ENCODE data around the gene TMEM178B.

The TMEM178B gene

DNA sequence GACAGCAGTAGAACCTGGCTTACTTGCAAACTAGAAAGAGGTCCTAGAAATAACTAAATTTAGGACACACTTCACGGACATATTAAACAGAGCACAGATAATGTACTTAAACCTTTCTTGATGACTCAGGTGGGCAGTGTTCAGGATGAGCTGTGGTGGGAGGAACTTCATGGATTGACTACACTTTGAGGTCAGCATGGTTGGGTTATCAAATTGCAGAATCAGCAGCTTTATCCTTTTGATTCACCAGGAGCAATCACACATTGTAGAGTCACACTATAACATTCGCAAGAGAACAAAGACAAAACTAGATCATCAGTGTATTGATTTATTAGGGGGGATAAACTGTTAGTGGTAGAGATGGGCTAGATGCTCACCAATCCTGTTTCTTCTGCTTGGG is 438.7 kb downstream of the TMEM178B start:
- DNase-seq, result no peak

DNA sequence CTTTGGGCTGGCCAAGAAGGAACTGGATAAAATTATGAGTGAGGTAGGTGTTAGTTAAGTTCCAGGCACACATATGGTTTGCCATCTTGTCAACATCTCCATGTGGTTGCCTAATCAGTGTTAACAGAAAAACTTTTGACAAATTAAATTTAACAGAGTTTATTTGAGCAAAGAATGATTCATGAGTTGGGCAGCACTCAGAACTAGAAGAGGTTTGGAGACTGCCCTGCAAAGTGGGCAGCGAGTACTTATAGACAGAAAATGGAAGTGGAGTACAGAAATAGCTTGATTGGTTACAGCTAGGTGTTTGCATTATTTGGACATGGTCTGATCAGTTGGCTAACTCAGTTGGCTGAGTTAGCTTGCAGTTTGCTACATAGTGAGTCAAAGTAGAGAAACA is 439.9 kb downstream of the TMEM178B start:
- no peak for DNase-seq

DNA sequence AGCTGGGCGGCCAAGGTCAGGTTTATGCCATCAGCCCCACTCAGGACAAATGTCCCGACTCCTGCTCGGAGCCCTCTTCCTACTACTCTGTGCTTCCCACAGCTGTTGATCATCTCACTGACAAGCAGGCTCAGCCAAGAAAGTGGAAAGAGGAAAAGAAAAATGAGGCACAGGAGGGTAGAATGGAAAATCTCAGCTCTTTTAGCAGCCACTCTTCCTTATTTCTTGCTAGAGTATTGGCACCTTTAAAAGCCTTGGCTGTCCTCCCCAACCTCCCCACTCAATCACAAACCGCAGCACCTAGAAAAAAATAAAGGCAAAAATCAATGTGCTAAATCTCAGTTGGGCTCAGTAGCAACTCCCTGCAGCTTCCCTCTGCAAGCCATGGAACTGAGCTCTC is 442.1 kb downstream of the TMEM178B start:
- no peak for DNase-seq

DNA sequence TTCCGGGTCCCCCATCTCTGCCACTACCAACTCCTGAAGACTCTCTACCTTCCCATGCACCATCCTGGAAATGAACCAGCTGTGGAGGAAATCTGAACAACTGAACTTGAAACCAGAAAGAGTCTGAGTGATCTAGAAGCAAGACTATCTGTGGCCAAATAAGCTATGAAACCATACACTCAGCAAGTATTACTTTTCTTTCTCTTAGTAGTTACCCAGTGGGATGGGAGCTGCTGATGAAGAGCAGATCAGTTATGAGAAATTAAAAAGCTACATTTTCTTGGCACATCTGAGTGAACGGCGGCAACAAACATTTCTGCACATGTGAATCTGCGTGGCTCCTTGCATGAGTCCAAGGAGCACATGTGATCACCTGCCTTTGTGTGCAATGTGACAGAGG is 445.8 kb downstream of the TMEM178B start:
- no peak for DNase-seq

DNA sequence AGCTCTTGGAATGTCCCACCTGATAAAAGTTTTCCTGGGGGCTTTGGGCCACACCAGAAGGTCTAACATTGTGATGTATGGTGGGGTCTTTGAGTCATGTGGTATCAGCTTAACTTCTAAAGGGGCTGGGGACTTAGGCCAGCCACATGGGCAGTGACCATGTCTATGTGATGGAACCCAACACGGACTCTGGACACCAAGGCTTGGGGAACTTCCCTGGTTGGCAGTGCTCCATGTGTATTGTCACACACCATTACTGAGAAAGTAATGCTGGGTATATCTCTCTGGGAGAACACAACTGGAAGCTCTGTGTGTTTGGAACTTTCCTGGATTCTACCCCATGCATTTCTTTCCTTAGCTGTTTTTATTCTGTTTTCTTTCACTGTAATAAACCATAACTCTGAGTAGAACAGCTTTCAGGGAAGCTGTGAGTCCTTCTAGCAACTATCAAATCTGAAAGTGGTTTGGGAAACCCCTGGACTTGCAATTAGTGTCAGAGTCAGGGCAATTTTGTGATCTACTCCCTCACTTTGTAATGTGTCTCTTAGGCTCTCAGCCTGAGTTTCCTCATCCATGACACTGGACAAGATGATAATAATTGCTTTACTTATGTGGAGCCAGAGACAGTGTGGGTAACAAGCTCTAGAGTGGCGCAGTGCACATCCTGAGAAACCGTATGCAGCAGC is 448.9 kb downstream of the TMEM178B start:
- DNase-seq, result no peak

DNA sequence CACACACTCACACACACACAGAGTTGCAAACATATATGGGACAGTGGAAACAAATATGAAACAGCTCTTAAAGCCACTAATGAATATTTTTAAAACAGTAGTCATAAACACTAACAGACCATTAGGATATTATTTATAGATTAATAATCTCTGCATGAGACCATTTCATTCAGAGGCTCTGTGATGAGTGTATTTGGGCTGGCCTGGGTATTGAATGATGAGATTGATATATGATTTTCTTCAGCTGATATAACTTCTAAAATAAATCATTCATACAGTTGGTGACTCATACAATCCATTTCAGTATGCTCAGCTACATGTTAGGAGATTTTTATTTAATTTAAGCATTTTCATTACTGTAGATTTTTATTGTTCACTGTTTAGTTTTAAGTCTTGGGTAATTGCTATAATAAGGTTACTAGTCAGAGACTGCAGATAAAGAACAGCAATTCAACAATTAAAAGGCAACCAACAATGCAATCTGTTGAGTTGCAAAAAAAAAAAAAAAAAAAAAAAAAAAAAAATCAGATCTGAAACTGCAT is 452.2 kb downstream of the TMEM178B start:
- no peak for DNase-seq

DNA sequence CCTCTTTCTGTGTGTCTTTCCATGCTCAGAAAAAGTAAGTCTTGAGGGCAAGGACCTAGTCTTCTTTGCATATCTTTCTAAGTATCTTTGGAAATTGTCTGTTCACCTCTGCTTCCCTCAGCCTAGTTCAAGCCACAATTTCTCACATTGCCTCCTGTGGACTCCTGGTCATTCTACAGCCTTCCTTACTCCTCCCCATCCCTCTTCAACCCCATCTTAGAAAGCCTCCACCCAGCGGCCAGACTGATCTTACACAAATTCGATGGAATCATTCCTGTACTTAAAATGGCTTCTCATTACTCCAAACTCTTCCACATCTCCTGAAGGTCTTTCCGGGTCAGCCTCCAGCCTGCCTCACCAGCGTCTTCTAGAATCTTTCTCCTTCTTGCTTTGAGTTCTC is 453.2 kb downstream of the TMEM178B start:
- no peak for DNase-seq

DNA sequence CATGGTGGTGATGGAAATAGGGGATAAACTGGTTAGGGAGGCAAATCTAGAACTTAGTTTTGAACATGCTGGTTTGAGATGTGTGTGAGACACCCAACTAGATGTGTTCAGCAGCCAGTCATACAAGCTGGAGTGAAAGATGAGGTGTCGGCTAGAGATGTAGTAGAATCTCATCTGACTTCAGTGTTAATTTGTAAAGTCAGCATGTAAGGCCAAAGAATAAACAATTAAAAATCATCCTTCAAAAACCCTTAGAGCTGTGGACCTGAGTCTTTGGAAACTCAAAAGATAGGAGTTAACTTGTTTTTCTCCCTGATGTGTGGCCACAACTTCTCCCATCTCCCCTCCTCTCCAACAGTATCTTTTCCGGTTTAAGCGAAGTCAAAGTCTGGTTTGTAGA is 454.5 kb downstream of the TMEM178B start:
- DNase-seq, result no peak

All from nucleus accumbens (tissue), 56 donors.